Lung (tissue), 12 donors: ENCODE data around the gene ZNF205. TPM values are rescaled to one million over a fixed set of nuclear protein-coding genes. Genes with fewer than 3 reads are reported as not detected.

Experiments used
- ATAC-seq: fragments of 200-7000 bp; cut with Tn5 transposase; one replicate; pipeline ENCODE4 v1.9.1; 2020; ENCODE audit warnings: moderate number of reproducible peaks; ENCODE audit not compliant: insufficient read depth, low FRiP score
- DNase-seq, 3 donors: peaks; one replicate each; pipeline ENCODE4 v3.0.0-alpha.2; 2013 to 2017
- H3K27ac ChIP-seq, 2 donors: one replicate each; pipeline ENCODE4 v1.5.1; 2013; ENCODE audit warnings: mild to moderate bottlenecking in 2 of 2, moderate library complexity in 2 of 2, control low read depth in 1 of 2, inconsistent platforms in 1 of 2, low read depth in 1 of 2, low read length in 1 of 2
- H3K27me3 ChIP-seq, 3 donors: one replicate each; pipeline ENCODE4 v1.5.1; 2013; ENCODE audit warnings: low read length in 2 of 3; ENCODE audit not compliant: control insufficient read depth in 3 of 3, insufficient read depth in 3 of 3
- H3K36me3 ChIP-seq, 4 donors: one replicate each; pipeline ENCODE4 v1.5.1; 2013; ENCODE audit warnings: low read length in 4 of 4, mild to moderate bottlenecking in 1 of 4, moderate library complexity in 1 of 4; ENCODE audit not compliant: control insufficient read depth in 4 of 4, insufficient read depth in 4 of 4
- H3K4me1 ChIP-seq, 5 donors: one replicate each; pipeline ENCODE4 v1.5.1; 2013; ENCODE audit warnings: low read length in 5 of 5, mild to moderate bottlenecking in 2 of 5, moderate library complexity in 1 of 5; ENCODE audit not compliant: control insufficient read depth in 5 of 5, insufficient read depth in 5 of 5
- H3K4me3 ChIP-seq: one replicate; pipeline ENCODE4 v1.5.1; 2013; ENCODE audit warnings: mild to moderate bottlenecking, control low read depth, moderate library complexity
- H3K9ac ChIP-seq, 2 donors: one replicate each; pipeline ENCODE4 v1.5.1; 2013; ENCODE audit warnings: low read length in 2 of 2, control low read depth in 1 of 2; ENCODE audit not compliant: insufficient read depth in 1 of 2
- H3K9me3 ChIP-seq, 4 donors: one replicate each; pipeline ENCODE4 v1.5.1; 2013; ENCODE audit warnings: low read length in 3 of 4, mild to moderate bottlenecking in 1 of 4, moderate library complexity in 1 of 4; ENCODE audit not compliant: control insufficient read depth in 4 of 4, insufficient read depth in 3 of 4
- CTCF ChIP-seq: IDR thresholded peaks from 2 replicates; pipeline ENCODE4 v1.5.1; 2012; ENCODE audit warnings: mild to moderate bottlenecking; ENCODE audit errors: control extremely low read depth, extremely low read depth
- WGBS, 2 donors: extraction: QIAGEN DNeasy Blood & Tissue Kit; methylation state at CpG; one replicate each; pipeline ENCODE4 v1.1.7; 2013; 5-methylcytosine and 5-hydroxymethylcytosine counted together
- polyA plus RNA-seq, 2 donors: library from polyadenylated mRNA; stranded (reverse); fragments of 200-250 nt; gene quantifications; one replicate each; pipeline ENCODE4 v1.2.1, GENCODE V29; 2013
- total RNA-seq, 2 donors: library from RNA; depleted of rRNA in 1 of 2; stranded (reverse); fragments of >200 nt in 1 of 2; gene quantifications; one replicate each; pipeline ENCODE4 v1.2.1, GENCODE V29; 2014 to 2021
- donor health status: control.
- donor health status: control.
- donor health status: Bipolar disorder and iron deficiency.
- donor health status: healthy.
- donor health status: DM: yes; HTN: yes; CAD: no.

ZNF205 gene
- total and polyA plus RNA-seq, 4 donors = 9.8 to 33.0 (median 11.5) TPM

GRCh38 chr16:3099732-3100499, 12.5 kb upstream of the ZNF205 start:
- DNase-seq (peak; percentile 85 to 92 (median 88)), ATAC-seq (peak; percentile 94)
- Histone ChIP-seq H3K27ac (peak overlapping the region in 1 of 2 donors; percentile 32), H3K36me3 (no peaks in the 10 kb centered on the region), H3K4me3 (no peak overlapping the region), H3K9me3 (no peaks in the 10 kb centered on the region), H3K4me1 (peaks cover 0 to 8% (median 4%) of the 10 kb centered on the region in 5 donors), H3K27me3 (peaks cover 0 to 23% (median 15%) of the 10 kb centered on the region in 3 donors), H3K9ac (no peak overlapping the region)
- TF ChIP-seq CTCF = no peak
- WGBS, 2 donors = 3 to 6% methylated on average over 39 of the region's 39 CpGs

GRCh38 chr16:3101018-3101840, 11.2 kb upstream of the ZNF205 start:
- no peak overlapping the region for H3K4me3 ChIP-seq

GRCh38 chr16:3101841-3102470, 10.4 kb upstream of the ZNF205 start:
- no peak for ATAC-seq
- DNase-seq = peak in 2 of 3 donors; percentile 24 to 56
- H3K4me1 ChIP-seq = peaks cover 0 to 11% (median 4%) of the 10 kb centered on the region in 5 donors
- H3K27me3 ChIP-seq = peaks cover 0 to 23% (median 15%) of the 10 kb centered on the region in 3 donors
- no peaks in the 10 kb centered on the region for H3K36me3 ChIP-seq
- no peak overlapping the region for H3K9ac ChIP-seq
- H3K27ac ChIP-seq = peak overlapping the region; percentile 32 to 62
- no peaks in the 10 kb centered on the region for H3K9me3 ChIP-seq
- TF ChIP-seq CTCF = no peak
- no peak overlapping the region for H3K4me3 ChIP-seq
- 25 to 36% methylated on average over 27 of the region's 27 CpGs for WGBS, 2 donors

More at GRCh38 chr16:3101018-3101840, 11.2 kb upstream of the ZNF205 start:
- Histone ChIP-seq H3K9me3 (no peaks in the 10 kb centered on the region), H3K9ac (no peak overlapping the region), H3K36me3 (no peaks in the 10 kb centered on the region), H3K27ac (peak overlapping the region; percentile 15 to 62), H3K4me1 (peaks cover 0 to 10% (median 4%) of the 10 kb centered on the region in 5 donors), H3K27me3 (peaks cover 0 to 23% (median 15%) of the 10 kb centered on the region in 3 donors)
- ATAC-seq (no peak), DNase-seq (peak in 1 of 3 donors; percentile 33)
- no peak for TF ChIP-seq CTCF
- WGBS, 2 donors = 52 to 53% methylated on average over 29 of the region's 29 CpGs
